ENCODE data around the gene TSHZ3.

The TSHZ3 gene

DNA sequence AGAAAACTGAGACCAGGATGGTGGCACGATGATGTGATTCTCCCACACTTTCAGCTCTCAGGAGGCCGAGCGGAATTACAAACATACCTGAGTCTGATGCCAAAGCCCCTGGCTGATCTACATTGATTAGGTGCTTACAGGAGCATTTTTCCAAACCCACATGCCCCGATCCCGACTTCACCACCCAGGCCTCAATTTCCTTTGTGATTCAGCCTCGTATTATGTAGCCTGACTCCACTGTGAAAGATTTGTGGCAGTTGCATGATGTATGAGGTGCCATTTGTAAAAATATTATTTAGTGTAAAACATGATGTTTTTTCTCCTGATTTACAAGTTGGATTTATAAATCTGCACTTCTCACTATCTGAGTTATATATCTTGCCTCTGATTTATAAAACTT, 118.0 kb downstream of the TSHZ3 start:
- ATAC-seq (no peak), DNase-seq (no peak)

DNA sequence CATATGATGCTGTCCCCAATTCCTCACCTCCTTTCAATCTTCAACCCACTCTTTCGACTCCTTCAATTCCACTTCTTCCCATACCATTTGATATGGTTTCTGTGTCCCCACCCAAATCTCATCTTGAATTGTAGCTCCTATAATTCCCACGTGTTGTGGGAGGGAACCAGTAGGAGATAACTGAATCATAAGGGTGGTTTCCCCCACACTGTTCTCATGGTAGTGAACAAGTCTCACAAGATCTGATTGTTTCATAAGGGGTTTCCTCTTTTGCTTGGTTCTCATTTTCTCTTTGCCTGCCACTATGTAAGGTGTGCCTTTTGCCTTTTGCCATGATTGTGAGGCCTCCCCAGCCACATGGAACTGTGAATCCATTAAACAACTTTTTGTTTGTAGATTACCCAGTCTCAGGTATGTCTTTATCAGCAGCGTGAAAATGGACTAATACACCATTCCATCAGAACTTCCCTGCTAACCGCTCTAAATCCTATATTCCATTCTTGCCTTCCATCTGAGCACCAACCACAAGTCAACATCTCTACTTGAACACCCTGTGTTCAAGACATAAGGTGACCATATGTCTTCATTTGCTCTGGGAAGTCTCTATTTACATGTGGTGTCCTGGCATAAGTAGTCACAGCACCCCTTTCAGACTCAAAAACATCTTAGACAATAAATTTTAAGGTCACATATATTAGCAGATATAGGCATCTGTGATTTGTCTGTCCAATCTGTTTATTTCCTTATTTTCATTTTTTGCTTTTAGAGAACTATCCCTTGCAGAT, 122.9 kb downstream of the TSHZ3 start:
- ATAC-seq (no peak), DNase-seq (no peak)
